ENCODE measurements around the gene TRAF6. TPM values are rescaled to one million over a fixed set of nuclear protein-coding genes. Genes with fewer than 3 reads are reported as not detected.
"Not testable (repeated sequence)": the region's sequence is repeated elsewhere in the genome, so short reads cannot be mapped to it uniquely, and the experiment has no call there.

Gene TRAF6
- total RNA-seq, 1 donor from 2014 or later, result 13.6 TPM

GRCh38 chr11:36493332-36493731 is 16.7 kb downstream of the TRAF6 start:
- no peak for DNase-seq

- DNase-seq, result peak; percentile 81
Measured at GRCh38 chr11:36492724-36493304, 17.3 kb downstream of the TRAF6 start.

- DNase-seq, result no peak
Measured at GRCh38 chr11:36490026-36490806, 19.9 kb downstream of the TRAF6 start.

- peak; percentile 43 for DNase-seq
Measured at GRCh38 chr11:36488096-36488495, 22.0 kb downstream of the TRAF6 start.

GRCh38 chr11:36487619-36488018 is 22.5 kb downstream of the TRAF6 start:
- DNase-seq, result peak; percentile 70

- no peak for DNase-seq
Measured at GRCh38 chr11:36485298-36486002, 24.6 kb downstream of the TRAF6 start.

GRCh38 chr11:36483042-36483441 is 27.0 kb downstream of the TRAF6 start:
- not testable (repeated sequence) for DNase-seq

- no peak for DNase-seq
Measured at GRCh38 chr11:36480833-36481232, 29.2 kb downstream of the TRAF6 start.

GRCh38 chr11:36478700-36479329 is 31.3 kb downstream of the TRAF6 start:
- DNase-seq, result peak; percentile 70

GRCh38 chr11:36475192-36475591 is 34.9 kb downstream of the TRAF6 start:
- no peak for DNase-seq

- no peak for DNase-seq
Measured at GRCh38 chr11:36471577-36471976, 38.5 kb downstream of the TRAF6 start.

GRCh38 chr11:36469881-36470802 is 39.9 kb downstream of the TRAF6 start:
- no peak for DNase-seq

GRCh38 chr11:36469063-36469462 is 41.0 kb downstream of the TRAF6 start:
- DNase-seq, result no peak

GRCh38 chr11:36467916-36468315 is 42.2 kb downstream of the TRAF6 start:
- no peak for DNase-seq

GRCh38 chr11:36467012-36467411 is 43.1 kb downstream of the TRAF6 start:
- DNase-seq, result no peak

GRCh38 chr11:36465449-36466163 is 44.5 kb downstream of the TRAF6 start:
- DNase-seq, result no peak

GRCh38 chr11:36464720-36465119 is 45.4 kb downstream of the TRAF6 start:
- no peak for DNase-seq

- DNase-seq, result no peak
Measured at GRCh38 chr11:36463781-36464180, 46.3 kb downstream of the TRAF6 start.

- DNase-seq, result no peak
Measured at GRCh38 chr11:36462321-36462720, 47.8 kb downstream of the TRAF6 start.

GRCh38 chr11:36460220-36460619 is 49.9 kb downstream of the TRAF6 start:
- no peak for DNase-seq

GRCh38 chr11:36459046-36459445 is 51.0 kb downstream of the TRAF6 start:
- no peak for DNase-seq
